OCI-LY1 (cell line): Measurements from ENCODE around the gene KHDC1L.
"Not testable (repeated sequence)": the region's sequence is repeated elsewhere in the genome, so short reads cannot be mapped to it uniquely, and the experiment has no call there.

Experiments used
- H2AFZ ChIP-seq: fragments of 200-600 bp; sonication (generic), shearing (Covaris generic); 2 replicates; pipeline ENCODE4 v1.6.0; 2014; ENCODE audit warnings: antibody characterized with exemption, mild to moderate bottlenecking, low read length
- H3F3A ChIP-seq: fragments of 200-600 bp; sonication (generic), shearing (Covaris generic); 2 replicates; pipeline ENCODE4 v1.6.0; 2014; ENCODE audit warnings: mild to moderate bottlenecking, antibody characterized with exemption, low read length, moderate library complexity; ENCODE audit not compliant: insufficient read depth
- H3K27ac ChIP-seq: fragments of 200-600 bp; sonication (generic); 2 replicates; pipeline ENCODE4 v1.5.1; 2014; ENCODE audit warnings: low read length, mixed run types, mild to moderate bottlenecking, low read depth; ENCODE audit not compliant: poor library complexity, severe bottlenecking
- H3K27me3 ChIP-seq: fragments of 200-600 bp; sonication (generic); 2 replicates; pipeline ENCODE4 v1.6.0; 2014; ENCODE audit warnings: antibody characterized with exemption, mild to moderate bottlenecking, low read length, moderate library complexity; ENCODE audit not compliant: insufficient read depth
- H3K36me3 ChIP-seq: fragments of 200-600 bp; sonication (generic); 2 replicates; pipeline ENCODE4 v1.6.1; 2014; ENCODE audit warnings: mild to moderate bottlenecking, antibody characterized with exemption, low read length, moderate library complexity, mixed read lengths; ENCODE audit not compliant: insufficient read depth
- H3K4me1 ChIP-seq: fragments of 200-600 bp; sonication (generic); 2 replicates; pipeline ENCODE4 v1.5.1; 2014; ENCODE audit warnings: mild to moderate bottlenecking, low read length, moderate library complexity; ENCODE audit not compliant: insufficient read depth, severe bottlenecking
- H3K4me2 ChIP-seq: fragments of 200-600 bp; sonication (generic), shearing (Covaris generic); 2 replicates; pipeline ENCODE4 v1.6.1; 2014; ENCODE audit warnings: low read length
- H3K4me3 ChIP-seq: fragments of 200-600 bp; sonication (generic); 2 replicates; pipeline ENCODE4 v1.5.1; 2014; ENCODE audit warnings: low read length, low read depth, mild to moderate bottlenecking, mixed read lengths; ENCODE audit not compliant: poor library complexity, severe bottlenecking
- H3K79me2 ChIP-seq: fragments of 200-600 bp; shearing (Covaris generic); 2 replicates; pipeline ENCODE4 v1.6.1; 2016; ENCODE audit warnings: mixed run types, low read length, mixed read lengths; ENCODE audit not compliant: insufficient read depth
- H3K9ac ChIP-seq: fragments of 200-600 bp; sonication (generic), shearing (Covaris generic); 2 replicates; pipeline ENCODE4 v1.6.1; 2014; ENCODE audit warnings: mild to moderate bottlenecking, low read length, mixed read lengths
- H3K9me2 ChIP-seq: fragments of 200-600 bp; sonication (generic), shearing (Covaris generic); 2 replicates; pipeline ENCODE4 v1.6.1; 2014; ENCODE audit warnings: low read depth, mild to moderate bottlenecking, low read length, mixed read lengths
- H3K9me3 ChIP-seq: fragments of 200-600 bp; shearing (Covaris generic); 2 replicates; pipeline ENCODE4 v1.6.1; 2014; ENCODE audit warnings: low read length, mixed read lengths
- H4K20me1 ChIP-seq: fragments of 200-600 bp; sonication (generic), shearing (Covaris generic); 2 replicates; pipeline ENCODE4 v1.6.0; 2016; ENCODE audit warnings: mild to moderate bottlenecking, low read length; ENCODE audit not compliant: insufficient read depth
- EZH2 ChIP-seq: fragments of 200-600 bp; sonication (generic), shearing (Covaris generic); IDR thresholded peaks from 2 replicates; pipeline ENCODE4 v1.8.0; 2017; ENCODE audit warnings: borderline replicate concordance, mixed run types, mild to moderate bottlenecking, antibody characterized with exemption, low read length, moderate library complexity, mixed read lengths
- TF ChIP-seq, protein P1 (sequence below): fragments of 200-600 bp; sonication (generic), shearing (Covaris generic); IDR thresholded peaks from 2 replicates; pipeline ENCODE4 v1.5.1; 2017; ENCODE audit warnings: mild to moderate bottlenecking, antibody characterized with exemption, low read length, moderate library complexity, mixed read lengths

KHDC1L gene

DNA sequence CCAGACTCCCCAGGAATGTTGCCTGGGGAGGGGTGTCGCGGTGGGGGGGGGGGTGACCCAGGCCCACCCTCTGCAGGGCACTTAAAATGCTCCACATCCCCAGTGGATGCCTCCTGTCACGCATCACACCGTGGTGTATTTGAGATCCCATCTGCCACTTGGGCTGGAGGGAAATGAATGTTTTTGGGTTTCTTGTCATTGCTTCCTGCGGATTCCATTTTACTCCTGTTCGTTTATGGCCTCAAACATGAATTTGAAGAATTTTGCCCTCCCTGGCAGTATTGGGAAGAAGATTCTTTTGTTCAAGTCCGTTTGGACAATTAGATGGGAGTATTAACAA lies 38.2 kb upstream of the KHDC1L start:
- Histone ChIP-seq H3K4me1 (peaks cover 41% of the 10 kb centered on the region), H3K27me3 (no peaks in the 10 kb centered on the region), H3K9me2 (no peaks in the 10 kb centered on the region), H3K36me3 (peaks cover 15% of the 10 kb centered on the region; the same call in 1 of the 2 replicates), H3K4me2 (peak overlapping the region; percentile 79), H3K9ac (peak overlapping the region; percentile 84), H4K20me1 (no peaks in the 10 kb centered on the region), H3K9me3 (no peaks in the 10 kb centered on the region), H3K27ac (peak overlapping the region; percentile 56), H2AFZ (no peak overlapping the region), H3K4me3 (peak overlapping the region; percentile 84), H3F3A (no peaks in the 10 kb centered on the region), H3K79me2 (peaks cover 8% of the 10 kb centered on the region)
- no peak for TF ChIP-seq EZH2
- TF ChIP-seq, protein P1, sequence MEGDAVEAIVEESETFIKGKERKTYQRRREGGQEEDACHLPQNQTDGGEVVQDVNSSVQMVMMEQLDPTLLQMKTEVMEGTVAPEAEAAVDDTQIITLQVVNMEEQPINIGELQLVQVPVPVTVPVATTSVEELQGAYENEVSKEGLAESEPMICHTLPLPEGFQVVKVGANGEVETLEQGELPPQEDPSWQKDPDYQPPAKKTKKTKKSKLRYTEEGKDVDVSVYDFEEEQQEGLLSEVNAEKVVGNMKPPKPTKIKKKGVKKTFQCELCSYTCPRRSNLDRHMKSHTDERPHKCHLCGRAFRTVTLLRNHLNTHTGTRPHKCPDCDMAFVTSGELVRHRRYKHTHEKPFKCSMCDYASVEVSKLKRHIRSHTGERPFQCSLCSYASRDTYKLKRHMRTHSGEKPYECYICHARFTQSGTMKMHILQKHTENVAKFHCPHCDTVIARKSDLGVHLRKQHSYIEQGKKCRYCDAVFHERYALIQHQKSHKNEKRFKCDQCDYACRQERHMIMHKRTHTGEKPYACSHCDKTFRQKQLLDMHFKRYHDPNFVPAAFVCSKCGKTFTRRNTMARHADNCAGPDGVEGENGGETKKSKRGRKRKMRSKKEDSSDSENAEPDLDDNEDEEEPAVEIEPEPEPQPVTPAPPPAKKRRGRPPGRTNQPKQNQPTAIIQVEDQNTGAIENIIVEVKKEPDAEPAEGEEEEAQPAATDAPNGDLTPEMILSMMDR = no peak

DNA sequence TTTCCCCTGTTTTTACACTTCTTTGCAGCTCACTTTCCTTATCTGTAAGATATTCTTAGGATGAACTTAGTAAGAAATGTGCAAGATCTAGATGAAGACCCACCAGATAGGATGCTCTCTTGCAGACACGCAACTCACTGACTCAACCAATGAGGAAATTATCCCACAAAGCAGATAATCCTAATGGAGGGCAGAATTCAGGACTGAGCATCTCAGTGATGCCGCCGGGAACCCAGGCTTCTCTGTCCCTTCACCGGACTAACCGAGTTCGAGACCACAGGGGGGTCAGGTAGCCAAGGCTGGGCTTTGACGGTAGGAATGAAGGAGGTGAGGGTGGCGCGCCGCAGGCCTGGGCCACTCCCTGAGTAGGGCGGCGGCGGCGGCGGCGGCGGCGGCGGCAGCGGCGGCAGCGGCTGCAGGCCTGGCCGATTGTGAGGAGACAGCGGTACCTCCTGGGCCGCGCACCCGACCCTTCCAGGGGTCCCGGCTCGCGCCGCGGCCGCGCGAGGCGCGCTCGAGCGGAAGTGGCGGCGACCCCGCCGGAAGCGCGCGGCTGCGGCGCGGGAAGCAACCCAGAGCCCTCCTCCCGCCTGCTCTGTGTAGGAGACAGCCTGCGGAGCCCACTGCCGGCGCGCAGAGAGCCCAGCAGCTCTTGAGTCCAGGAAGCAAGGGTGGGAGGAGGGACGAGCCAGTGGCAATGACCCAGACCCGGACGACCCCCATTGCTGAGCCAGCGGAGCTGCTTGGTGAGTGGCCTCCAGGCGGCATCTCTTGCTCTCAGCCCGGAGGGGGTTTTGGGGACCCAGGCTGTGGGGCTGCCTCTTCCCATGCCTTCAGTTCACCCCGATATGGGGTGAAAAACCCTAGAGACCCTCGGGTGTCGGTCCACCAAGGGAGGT lies 37.6 kb upstream of the KHDC1L start, which contains the start of gene KHDC1:
KHDC1 (minus strand) TSS at position 526 of the 899 bp plus-strand sequence. CDS start 20,679 bp downstream, outside the sequence.
- peaks cover 41% of the 10 kb centered on the region for H3K4me1 ChIP-seq
- no peaks in the 10 kb centered on the region for H3K9me2 ChIP-seq
- no peaks in the 10 kb centered on the region for H3F3A ChIP-seq
- peaks cover 8% of the 10 kb centered on the region for H3K79me2 ChIP-seq
- peak within 1 kb of the TSS; percentile 79 for H3K4me2 ChIP-seq
- peak within 1 kb of the TSS; percentile 84 for H3K4me3 ChIP-seq
- no peaks in the 10 kb centered on the region for H4K20me1 ChIP-seq
- H3K9ac ChIP-seq = peak within 1 kb of the TSS; percentile 84
- H3K27ac ChIP-seq = peak within 1 kb of the TSS; percentile 56
- no peak for TF ChIP-seq EZH2
- TF ChIP-seq, protein P1 = no peak
- no peaks in the 10 kb centered on the region for H3K27me3 ChIP-seq
- peaks cover 15% of the 10 kb centered on the region; the same call in 1 of the 2 replicates for H3K36me3 ChIP-seq
- H2AFZ ChIP-seq = peak within 1 kb of the TSS; percentile 38
- H3K9me3 ChIP-seq = no peaks in the 10 kb centered on the region

DNA sequence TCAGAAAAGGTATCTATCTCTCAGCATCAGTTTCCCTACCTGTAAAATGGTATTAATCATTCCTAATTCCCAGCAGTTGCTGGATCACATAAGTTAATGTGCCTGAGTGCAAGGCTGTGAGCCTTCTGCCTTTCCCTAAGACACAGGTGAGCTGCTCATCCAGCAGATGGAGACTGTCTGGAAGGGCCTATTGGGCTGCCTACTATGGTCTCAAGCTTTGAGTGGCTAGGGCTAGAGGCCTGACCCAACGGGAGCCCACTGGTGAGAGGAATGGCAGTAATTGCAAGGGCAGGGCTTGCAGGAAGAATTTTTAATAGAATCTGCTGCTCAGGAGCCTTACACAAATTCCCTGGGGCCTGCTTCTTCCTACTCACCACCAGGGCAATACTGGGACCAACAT lies 33.4 kb upstream of the KHDC1L start:
- no peak overlapping the region for H3K4me2 ChIP-seq
- peaks cover 3% of the 10 kb centered on the region; the same call in 1 of the 2 replicates for H3K79me2 ChIP-seq
- TF ChIP-seq, protein P1 = no peak
- no peak for TF ChIP-seq EZH2
- no peak overlapping the region for H2AFZ ChIP-seq
- no peaks in the 10 kb centered on the region for H3K27me3 ChIP-seq
- no peaks in the 10 kb centered on the region for H3K9me2 ChIP-seq
- H3K27ac ChIP-seq = no peak overlapping the region
- peaks cover 15% of the 10 kb centered on the region for H3K4me1 ChIP-seq
- no peak overlapping the region for H3K4me3 ChIP-seq
- no peaks in the 10 kb centered on the region for H3K36me3 ChIP-seq
- no peak overlapping the region for H3K9ac ChIP-seq
- no peaks in the 10 kb centered on the region for H4K20me1 ChIP-seq
- H3F3A ChIP-seq = no peaks in the 10 kb centered on the region
- H3K9me3 ChIP-seq = no peaks in the 10 kb centered on the region

DNA sequence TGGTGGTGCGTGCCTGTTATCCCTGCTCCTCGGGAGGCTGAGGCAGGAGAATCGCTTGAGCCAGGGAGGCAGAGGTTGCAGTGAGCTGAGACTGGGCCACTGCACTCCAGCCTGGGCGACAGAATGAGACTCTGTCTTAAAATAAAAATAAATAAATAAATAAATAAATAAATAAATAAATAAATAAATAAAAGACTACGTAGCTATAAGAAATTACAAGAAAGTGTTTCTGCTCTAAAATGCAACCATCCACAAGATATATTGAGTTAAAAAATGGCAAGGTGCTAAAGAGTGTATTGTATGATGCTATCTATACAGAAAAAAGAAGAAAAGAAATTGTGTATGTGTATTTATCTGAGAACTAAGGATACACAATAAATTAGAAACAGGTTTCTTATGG lies 29.0 kb upstream of the KHDC1L start:
- not testable (repeated sequence) for H3K79me2 ChIP-seq, H3K27ac ChIP-seq, H3K36me3 ChIP-seq, H3K27me3 ChIP-seq, H3K4me3 ChIP-seq, H3K9me3 ChIP-seq, H3K4me2 ChIP-seq, H3K4me1 ChIP-seq, H2AFZ ChIP-seq, H3K9me2 ChIP-seq, H3F3A ChIP-seq, H3K9ac ChIP-seq, H4K20me1 ChIP-seq
